ENCODE results near the gene VPS4A. TPM values are rescaled to one million over a fixed set of nuclear protein-coding genes. Genes with fewer than 3 reads are reported as not detected.
"Not testable (repeated sequence)": the region's sequence is repeated elsewhere in the genome, so short reads cannot be mapped to it uniquely, and the experiment has no call there.

VPS4A gene
- polyA plus RNA-seq, 1 donor from 2014 or later: 46.3 TPM

DNA sequence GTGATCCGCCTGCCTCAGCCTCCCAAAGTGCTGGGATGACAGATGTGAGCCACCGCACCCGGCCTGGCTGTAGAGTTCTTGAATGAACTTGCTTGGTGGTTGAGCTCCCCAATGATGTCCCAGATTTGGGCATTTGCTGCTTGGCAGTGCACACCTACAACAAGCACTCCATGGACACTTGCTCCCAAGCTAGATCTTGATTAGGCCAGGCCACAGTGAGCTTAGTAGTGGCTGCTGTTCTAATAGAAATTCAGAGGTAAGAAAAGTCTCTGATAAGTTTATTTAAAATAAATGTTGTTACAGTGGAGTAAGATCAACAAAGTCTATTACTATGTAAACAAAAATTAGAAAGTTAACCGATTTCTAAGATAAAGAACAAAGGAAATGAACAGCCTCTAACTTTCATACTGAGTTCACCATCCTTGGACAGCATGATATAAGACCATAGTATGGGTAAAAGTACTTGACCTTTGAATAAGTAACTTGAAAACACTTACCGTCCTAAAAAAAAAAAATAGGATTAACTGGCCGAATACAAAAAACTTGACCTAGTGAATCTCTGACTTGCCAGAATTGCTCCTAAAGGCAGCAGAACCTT is 39.5 kb downstream of the VPS4A start:
- H3K9ac ChIP-seq (ENCODE audit: low read length): no peak overlapping the region
- no peak overlapping the region for H3K27ac ChIP-seq (ENCODE audit: low read length)
- H4K20me1 ChIP-seq (ENCODE audit: insufficient read depth): no peaks in the 10 kb centered on the region
- H3K27me3 ChIP-seq (ENCODE audit: insufficient read depth, low read depth, low read length): no peaks in the 10 kb centered on the region
- no peak overlapping the region for H2AFZ ChIP-seq (ENCODE audit: low read depth, low read length)
- no peak for TF ChIP-seq RAD21 (conservative IDR thresholded peaks at IDR 0.05)
- no peak for TF ChIP-seq POLR2AphosphoS5 (IDR thresholded peaks at IDR 0.05)
- TF ChIP-seq, protein P1, sequence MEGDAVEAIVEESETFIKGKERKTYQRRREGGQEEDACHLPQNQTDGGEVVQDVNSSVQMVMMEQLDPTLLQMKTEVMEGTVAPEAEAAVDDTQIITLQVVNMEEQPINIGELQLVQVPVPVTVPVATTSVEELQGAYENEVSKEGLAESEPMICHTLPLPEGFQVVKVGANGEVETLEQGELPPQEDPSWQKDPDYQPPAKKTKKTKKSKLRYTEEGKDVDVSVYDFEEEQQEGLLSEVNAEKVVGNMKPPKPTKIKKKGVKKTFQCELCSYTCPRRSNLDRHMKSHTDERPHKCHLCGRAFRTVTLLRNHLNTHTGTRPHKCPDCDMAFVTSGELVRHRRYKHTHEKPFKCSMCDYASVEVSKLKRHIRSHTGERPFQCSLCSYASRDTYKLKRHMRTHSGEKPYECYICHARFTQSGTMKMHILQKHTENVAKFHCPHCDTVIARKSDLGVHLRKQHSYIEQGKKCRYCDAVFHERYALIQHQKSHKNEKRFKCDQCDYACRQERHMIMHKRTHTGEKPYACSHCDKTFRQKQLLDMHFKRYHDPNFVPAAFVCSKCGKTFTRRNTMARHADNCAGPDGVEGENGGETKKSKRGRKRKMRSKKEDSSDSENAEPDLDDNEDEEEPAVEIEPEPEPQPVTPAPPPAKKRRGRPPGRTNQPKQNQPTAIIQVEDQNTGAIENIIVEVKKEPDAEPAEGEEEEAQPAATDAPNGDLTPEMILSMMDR (IDR thresholded peaks at IDR 0.05; ENCODE audit: poor library complexity, severe bottlenecking): no peak
- TF ChIP-seq TAF1 (IDR thresholded peaks at IDR 0.05; ENCODE audit: low read depth): no peak
- no peak for TF ChIP-seq SMC3 (conservative IDR thresholded peaks at IDR 0.05; ENCODE audit: poor library complexity)
- TF ChIP-seq MXI1 (conservative IDR thresholded peaks at IDR 0.05; ENCODE audit: poor library complexity, severe bottlenecking): no peak
- no peak overlapping the region for H3K4me2 ChIP-seq (ENCODE audit: low read length)
- H3K79me2 ChIP-seq (replicated peaks; ENCODE audit: insufficient read depth, low read length): no peaks in the 10 kb centered on the region
- no peaks in the 10 kb centered on the region for H3K36me3 ChIP-seq (ENCODE audit: insufficient read depth, low read length)
- H3F3A ChIP-seq (ENCODE audit: insufficient read depth, low read length, poor library complexity, severe bottlenecking): no peaks in the 10 kb centered on the region
- H3K4me3 ChIP-seq (ENCODE audit: low read length): no peak overlapping the region
- no peaks in the 10 kb centered on the region for H3K9me3 ChIP-seq (ENCODE audit: low read length)
- no peaks in the 10 kb centered on the region for H3K9me2 ChIP-seq (ENCODE audit: insufficient read depth, low read length)

DNA sequence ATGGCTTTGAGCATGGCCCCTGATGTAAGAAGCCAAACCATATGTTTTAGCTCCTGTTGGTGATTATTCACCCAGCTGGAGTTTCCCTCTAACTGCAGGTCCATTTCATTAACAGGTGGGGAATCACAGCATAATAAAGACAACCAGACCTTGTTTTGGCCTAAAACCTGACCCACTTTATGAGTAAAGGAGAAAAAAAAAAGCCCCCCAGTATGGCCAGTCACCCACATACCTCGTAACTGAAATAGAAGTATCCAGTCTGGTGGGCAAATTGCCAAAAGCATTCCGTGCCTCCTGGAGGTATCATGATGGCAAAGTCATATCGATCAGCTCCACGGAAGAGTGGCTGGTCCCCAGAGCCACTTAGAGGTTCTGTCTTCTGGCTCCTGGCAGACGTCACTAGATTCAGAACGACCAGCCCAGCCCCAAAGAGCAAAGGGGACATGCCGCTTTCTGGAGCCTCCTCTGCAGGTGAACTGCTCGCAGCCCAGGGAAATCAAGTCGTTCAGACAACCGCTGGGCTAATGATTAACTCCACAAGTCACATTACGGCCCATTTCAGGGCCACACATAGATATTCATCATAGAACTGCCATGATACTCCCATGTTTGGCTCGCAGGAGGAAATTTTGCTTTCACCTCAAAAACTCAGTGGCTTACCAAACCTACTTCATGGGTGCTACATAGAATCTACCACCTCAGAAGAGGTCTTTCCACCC is 40.3 kb downstream of the VPS4A start, which contains the start of gene TMED6:
TMED6 (minus strand) TSS at position 478 of the 719 bp plus-strand sequence; CDS start at position 445, 33 bp downstream.
- H3K9me3 ChIP-seq (ENCODE audit: low read length): no peaks in the 10 kb centered on the region
- H4K20me1 ChIP-seq (ENCODE audit: insufficient read depth): no peaks in the 10 kb centered on the region
- TF ChIP-seq MXI1 (conservative IDR thresholded peaks at IDR 0.05; ENCODE audit: poor library complexity, severe bottlenecking) (no peak), SMC3 (conservative IDR thresholded peaks at IDR 0.05; ENCODE audit: poor library complexity) (no peak)
- H3F3A ChIP-seq (ENCODE audit: insufficient read depth, low read length, poor library complexity, severe bottlenecking): no peaks in the 10 kb centered on the region
- H3K27me3 ChIP-seq (ENCODE audit: insufficient read depth, low read depth, low read length): no peaks in the 10 kb centered on the region
- H3K27ac ChIP-seq (ENCODE audit: low read length): no peak within 1 kb of the TSS
- H3K4me3 ChIP-seq (ENCODE audit: low read length): no peak within 1 kb of the TSS
- no peaks in the 10 kb centered on the region for H3K9me2 ChIP-seq (ENCODE audit: insufficient read depth, low read length)
- H3K4me2 ChIP-seq (ENCODE audit: low read length): no peak within 1 kb of the TSS
- no peaks in the 10 kb centered on the region for H3K36me3 ChIP-seq (ENCODE audit: insufficient read depth, low read length)
- no peaks in the 10 kb centered on the region for H3K79me2 ChIP-seq (replicated peaks; ENCODE audit: insufficient read depth, low read length)
- no peak within 1 kb of the TSS for H3K9ac ChIP-seq (ENCODE audit: low read length)
- H2AFZ ChIP-seq (ENCODE audit: low read depth, low read length): no peak within 1 kb of the TSS

DNA sequence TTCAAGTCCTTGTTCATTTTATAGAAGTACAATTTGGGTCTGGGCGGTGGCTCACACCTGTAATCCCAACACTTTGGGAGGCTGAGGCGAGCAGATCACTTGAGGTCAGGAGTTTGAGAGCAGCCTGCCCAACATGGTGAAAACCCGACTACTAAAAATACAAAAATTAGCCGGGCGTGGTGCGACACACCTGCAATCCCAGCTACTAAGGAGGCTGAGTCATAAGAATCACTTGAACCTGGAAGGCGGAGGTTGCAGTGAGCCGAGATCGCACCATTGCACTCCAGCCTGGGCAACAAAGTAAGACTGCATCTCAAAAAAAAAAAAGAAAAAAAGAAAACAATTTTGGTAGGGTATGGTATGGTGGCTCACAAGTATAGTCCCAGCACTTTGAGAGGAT is 48.9 kb downstream of the VPS4A start:
- not testable (repeated sequence) for H4K20me1 ChIP-seq (ENCODE audit: insufficient read depth); H3K4me3 ChIP-seq (ENCODE audit: low read length); H3K9me2 ChIP-seq (ENCODE audit: insufficient read depth, low read length); H3K9me3 ChIP-seq (ENCODE audit: low read length); H3K4me2 ChIP-seq (ENCODE audit: low read length); H3K36me3 ChIP-seq (ENCODE audit: insufficient read depth, low read length); H3K27ac ChIP-seq (ENCODE audit: low read length); H3K9ac ChIP-seq (ENCODE audit: low read length); H2AFZ ChIP-seq (ENCODE audit: low read depth, low read length); H3K79me2 ChIP-seq (replicated peaks; ENCODE audit: insufficient read depth, low read length); H3F3A ChIP-seq (ENCODE audit: insufficient read depth, low read length, poor library complexity, severe bottlenecking); H3K27me3 ChIP-seq (ENCODE audit: insufficient read depth, low read depth, low read length)

DNA sequence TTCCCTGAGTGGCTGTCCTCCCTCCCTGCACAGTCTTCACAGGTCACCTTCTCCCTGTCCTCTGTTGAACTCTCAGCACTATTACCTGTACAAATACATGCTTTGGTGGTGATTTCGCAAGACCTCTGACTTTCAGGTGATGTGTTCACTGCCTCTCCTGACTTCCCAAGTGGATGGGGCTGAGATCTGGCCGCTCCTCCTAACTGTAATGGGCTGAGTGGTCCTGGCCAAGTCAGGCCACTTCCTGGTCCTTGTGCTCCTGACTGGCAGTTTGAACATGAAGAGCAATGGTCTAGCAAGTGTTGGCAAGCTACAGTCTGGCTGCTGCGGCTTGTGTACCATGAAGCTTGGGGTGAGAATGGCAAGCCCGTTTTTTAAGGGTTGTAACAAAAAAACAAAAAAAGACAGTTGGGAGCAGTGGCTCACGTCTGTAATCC is 52.1 kb downstream of the VPS4A start:
- Histone ChIP-seq H3K27me3 (ENCODE audit: insufficient read depth, low read depth, low read length) (no peaks in the 10 kb centered on the region), H3K4me3 (ENCODE audit: low read length) (no peak overlapping the region), H3K9ac (ENCODE audit: low read length) (no peak overlapping the region), H4K20me1 (ENCODE audit: insufficient read depth) (no peaks in the 10 kb centered on the region), H3K9me2 (ENCODE audit: insufficient read depth, low read length) (no peaks in the 10 kb centered on the region), H3K27ac (ENCODE audit: low read length) (no peak overlapping the region), H3F3A (ENCODE audit: insufficient read depth, low read length, poor library complexity, severe bottlenecking) (no peaks in the 10 kb centered on the region), H3K4me2 (ENCODE audit: low read length) (no peak overlapping the region), H3K9me3 (ENCODE audit: low read length) (no peaks in the 10 kb centered on the region), H3K79me2 (replicated peaks; ENCODE audit: insufficient read depth, low read length) (no peaks in the 10 kb centered on the region), H2AFZ (ENCODE audit: low read depth, low read length) (no peak overlapping the region), H3K36me3 (ENCODE audit: insufficient read depth, low read length) (peaks cover 7% of the 10 kb centered on the region)
- TF ChIP-seq SMC3 (conservative IDR thresholded peaks at IDR 0.05; ENCODE audit: poor library complexity): no peak
- no peak for TF ChIP-seq EZH2 (IDR thresholded peaks at IDR 0.05; ENCODE audit: borderline replicate concordance, insufficient read depth, low read length, poor library complexity, severe bottlenecking)
- no peak for TF ChIP-seq MXI1 (conservative IDR thresholded peaks at IDR 0.05; ENCODE audit: poor library complexity, severe bottlenecking)
- TF ChIP-seq, protein P2, sequence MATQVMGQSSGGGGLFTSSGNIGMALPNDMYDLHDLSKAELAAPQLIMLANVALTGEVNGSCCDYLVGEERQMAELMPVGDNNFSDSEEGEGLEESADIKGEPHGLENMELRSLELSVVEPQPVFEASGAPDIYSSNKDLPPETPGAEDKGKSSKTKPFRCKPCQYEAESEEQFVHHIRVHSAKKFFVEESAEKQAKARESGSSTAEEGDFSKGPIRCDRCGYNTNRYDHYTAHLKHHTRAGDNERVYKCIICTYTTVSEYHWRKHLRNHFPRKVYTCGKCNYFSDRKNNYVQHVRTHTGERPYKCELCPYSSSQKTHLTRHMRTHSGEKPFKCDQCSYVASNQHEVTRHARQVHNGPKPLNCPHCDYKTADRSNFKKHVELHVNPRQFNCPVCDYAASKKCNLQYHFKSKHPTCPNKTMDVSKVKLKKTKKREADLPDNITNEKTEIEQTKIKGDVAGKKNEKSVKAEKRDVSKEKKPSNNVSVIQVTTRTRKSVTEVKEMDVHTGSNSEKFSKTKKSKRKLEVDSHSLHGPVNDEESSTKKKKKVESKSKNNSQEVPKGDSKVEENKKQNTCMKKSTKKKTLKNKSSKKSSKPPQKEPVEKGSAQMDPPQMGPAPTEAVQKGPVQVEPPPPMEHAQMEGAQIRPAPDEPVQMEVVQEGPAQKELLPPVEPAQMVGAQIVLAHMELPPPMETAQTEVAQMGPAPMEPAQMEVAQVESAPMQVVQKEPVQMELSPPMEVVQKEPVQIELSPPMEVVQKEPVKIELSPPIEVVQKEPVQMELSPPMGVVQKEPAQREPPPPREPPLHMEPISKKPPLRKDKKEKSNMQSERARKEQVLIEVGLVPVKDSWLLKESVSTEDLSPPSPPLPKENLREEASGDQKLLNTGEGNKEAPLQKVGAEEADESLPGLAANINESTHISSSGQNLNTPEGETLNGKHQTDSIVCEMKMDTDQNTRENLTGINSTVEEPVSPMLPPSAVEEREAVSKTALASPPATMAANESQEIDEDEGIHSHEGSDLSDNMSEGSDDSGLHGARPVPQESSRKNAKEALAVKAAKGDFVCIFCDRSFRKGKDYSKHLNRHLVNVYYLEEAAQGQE (IDR thresholded peaks at IDR 0.05; ENCODE audit: borderline replicate concordance): no peak
- TF ChIP-seq POLR2AphosphoS5 (IDR thresholded peaks at IDR 0.05): no peak
- TF ChIP-seq RAD21 (conservative IDR thresholded peaks at IDR 0.05): no peak
- TF ChIP-seq TAF1 (IDR thresholded peaks at IDR 0.05; ENCODE audit: low read depth): no peak
- TF ChIP-seq, protein P1 (IDR thresholded peaks at IDR 0.05; ENCODE audit: poor library complexity, severe bottlenecking): no peak
